Endodermal cell (in vitro differentiated cells): ENCODE data around the gene ATXN2. TPM values are rescaled to one million over a fixed set of nuclear protein-coding genes. Genes with fewer than 3 reads are reported as not detected.

Source experiments
- DNase-seq: peaks from one replicate; pipeline ENCODE4 v3.0.0-alpha.2; 2017
- H3K27ac ChIP-seq: 2 replicates; pipeline ENCODE4 v1.5.1; 2013; ENCODE audit warnings: mild to moderate bottlenecking, low read depth, low read length, moderate library complexity
- H3K27me3 ChIP-seq: 2 replicates; pipeline ENCODE4 v1.6.1; 2013; ENCODE audit warnings: mild to moderate bottlenecking, low read length, moderate library complexity; ENCODE audit not compliant: insufficient read depth, control insufficient read depth, poor library complexity, severe bottlenecking
- H3K36me3 ChIP-seq: 2 replicates; pipeline ENCODE4 v1.7.0; 2013; ENCODE audit warnings: mild to moderate bottlenecking, low read length, moderate library complexity; ENCODE audit not compliant: control insufficient read depth, insufficient read depth
- H3K4me1 ChIP-seq: one replicate; pipeline ENCODE4 v1.7.0; 2013; ENCODE audit warnings: low read length; ENCODE audit not compliant: control insufficient read depth, insufficient read depth
- H3K4me3 ChIP-seq: 2 replicates; pipeline ENCODE4 v1.5.1; 2013; ENCODE audit warnings: mild to moderate bottlenecking, low read length, moderate library complexity
- H3K9ac ChIP-seq: 2 replicates; pipeline ENCODE4 v1.6.1; 2013; ENCODE audit warnings: mild to moderate bottlenecking, low read length, moderate library complexity; ENCODE audit not compliant: poor library complexity, severe bottlenecking; ENCODE audit errors: extremely low read depth
- H3K9me3 ChIP-seq: 2 replicates; pipeline ENCODE4 v1.6.1; 2013; ENCODE audit warnings: mild to moderate bottlenecking, low read length, moderate library complexity; ENCODE audit not compliant: control insufficient read depth
- H3K27ac Mint-ChIP-seq: 2 replicates; pipeline ENCODE4 v1.8.0; 2020; ENCODE audit warnings: mixed read lengths
- H3K27me3 Mint-ChIP-seq: 2 replicates; pipeline ENCODE4 v1.8.0; 2021; ENCODE audit warnings: mild to moderate bottlenecking, mixed read lengths; ENCODE audit not compliant: insufficient read depth
- H3K36me3 Mint-ChIP-seq: 2 replicates; pipeline ENCODE4 v1.8.0; 2020; ENCODE audit warnings: low read depth, mixed read lengths
- H3K4me1 Mint-ChIP-seq: 2 replicates; pipeline ENCODE4 v1.8.0; 2020; ENCODE audit warnings: mixed read lengths
- H3K4me3 Mint-ChIP-seq: 2 replicates; pipeline ENCODE4 v1.8.0; 2020; ENCODE audit warnings: mild to moderate bottlenecking, moderate library complexity, mixed read lengths
- H3K9me3 Mint-ChIP-seq: 2 replicates; pipeline ENCODE4 v1.8.0; 2020; ENCODE audit warnings: mild to moderate bottlenecking, mixed read lengths
- CTCF ChIP-seq: fragments of 200-600 bp; sonication (generic); conservative IDR thresholded peaks from 2 replicates; pipeline ENCODE4 v1.5.0; 2021; ENCODE audit warnings: antibody characterized with exemption, mild to moderate bottlenecking
- WGBS, 2 experiments: methylation state at CpG; one replicate each; pipeline versions ENCODE4 v1.1.5 to v1.1.7; 2013; ENCODE audit warnings: missing lambda C conversion rate in 2 of 2, mixed read lengths in 1 of 2; ENCODE audit not compliant: insufficient coverage in 1 of 2, insufficient read length in 1 of 2; 5-methylcytosine and 5-hydroxymethylcytosine counted together
- total RNA-seq, 2 donors: library from RNA; stranded (reverse); fragmentation: NEBNext Ultra II Directional in 1 of 2; extraction: Animal tissue kit (Norgen Biotek cat#: 25700) in 1 of 2; gene quantifications; 2 replicates in 1 of 2; 3 replicates in 1 of 2; pipeline ENCODE4 v1.2.1, GENCODE V29; 2021

The ATXN2 gene
- total RNA-seq, 2 donors from 2014 or later: 85.7 to 87.3 TPM

- Mint-ChIP-seq H3K27me3 (no peaks in the 10 kb centered on the region), H3K36me3 (peaks cover 8% of the 10 kb centered on the region), H3K4me1 (peaks cover 35% of the 10 kb centered on the region), H3K4me3 (no peak overlapping the region), H3K9me3 (no peaks in the 10 kb centered on the region), H3K27ac (peak overlapping the region; percentile 88)
- no peaks in the 10 kb centered on the region for H3K9me3 ChIP-seq
- no peak overlapping the region for H3K27ac ChIP-seq
- no peaks in the 10 kb centered on the region for H3K36me3 ChIP-seq
- H3K27me3 ChIP-seq: no peaks in the 10 kb centered on the region
- H3K9ac ChIP-seq: no peak overlapping the region
- peak; percentile 73 for DNase-seq
- no peak for TF ChIP-seq CTCF
- no peaks in the 10 kb centered on the region for H3K4me1 ChIP-seq
- no peak overlapping the region for H3K4me3 ChIP-seq
- 46 to 76% methylated on average over 5 to 18 of the region's 18 CpGs for WGBS, 2 experiments
These were observed 164.3 kb downstream of the ATXN2 start for GRCh38 chr12:111434680-111435338.

- TF ChIP-seq CTCF: no peak
- no peak overlapping the region for H3K4me3 ChIP-seq
- Mint-ChIP-seq H3K4me3 (no peak overlapping the region), H3K27ac (peak overlapping the region; percentile 88), H3K36me3 (peaks cover 8% of the 10 kb centered on the region), H3K4me1 (peaks cover 35% of the 10 kb centered on the region), H3K9me3 (no peaks in the 10 kb centered on the region), H3K27me3 (no peaks in the 10 kb centered on the region)
- H3K9me3 ChIP-seq: no peaks in the 10 kb centered on the region
- no peaks in the 10 kb centered on the region for H3K36me3 ChIP-seq
- H3K27me3 ChIP-seq: no peaks in the 10 kb centered on the region
- WGBS, 2 experiments: 85 to 86% methylated on average over 3 of the region's 3 CpGs
- DNase-seq: no peak
- H3K4me1 ChIP-seq: no peaks in the 10 kb centered on the region
- no peak overlapping the region for H3K27ac ChIP-seq
- no peak overlapping the region for H3K9ac ChIP-seq
These were observed 165.1 kb downstream of the ATXN2 start for GRCh38 chr12:111434049-111434448.

GRCh38 chr12:111431772-111432171 is 167.3 kb downstream of the ATXN2 start:
- TF ChIP-seq CTCF: no peak
- no peak for DNase-seq
- no peak overlapping the region for H3K27ac ChIP-seq
- Mint-ChIP-seq H3K27me3 (no peaks in the 10 kb centered on the region), H3K9me3 (no peaks in the 10 kb centered on the region), H3K27ac (peak overlapping the region; percentile 77), H3K36me3 (peaks cover 2% of the 10 kb centered on the region), H3K4me1 (peaks cover 30% of the 10 kb centered on the region), H3K4me3 (no peak overlapping the region)
- no peaks in the 10 kb centered on the region for H3K4me1 ChIP-seq
- 89 to 94% methylated on average over 3 to 6 of the region's 6 CpGs for WGBS, 2 experiments
- peaks cover under 1% of the 10 kb centered on the region for H3K36me3 ChIP-seq
- no peak overlapping the region for H3K9ac ChIP-seq
- no peaks in the 10 kb centered on the region for H3K27me3 ChIP-seq
- no peaks in the 10 kb centered on the region for H3K9me3 ChIP-seq
- H3K4me3 ChIP-seq: no peak overlapping the region
